GM12878 (cell line): Measurements from ENCODE around the gene WDR72. TPM values are rescaled to one million over a fixed set of nuclear protein-coding genes. Genes with fewer than 3 reads are reported as not detected.

ENCODE experiments used
- ATAC-seq: fragments of 200-7000 bp; cut with Tn5 transposase; 3 replicates; pipeline ENCODE4 v1.9.1; 2020; ENCODE audit warnings: mild to moderate bottlenecking, moderate library complexity
- BruUV-seq: library from RNA; stranded (reverse); fragments of 400-500 nt; replicated peaks from 2 replicates; lab custom pipeline; 2021; lab: Mats Ljungman, UMichigan
- CTCF ChIA-PET: fragments of 300-600 bp; sonication (Branson Sonifier 250); formaldehyde crosslinking; extraction: SDS; loops from one replicate; lab custom pipeline; 2021; ENCODE audit warnings: inconsistent platforms; lab: Yijun Ruan, JAX
- POLR2A ChIA-PET: fragments of 350-600 bp; formaldehyde crosslinking; extraction: SDS; loops from one replicate; lab custom pipeline; 2021; ENCODE audit warnings: inconsistent platforms; lab: Charles Lee
- RAD21 ChIA-PET: fragments of 300-600 bp; sonication (Branson Sonifier 250); formaldehyde crosslinking; loops from one replicate; lab custom pipeline; 2023; ENCODE audit warnings: antibody characterized with exemption; ENCODE audit not compliant: unreplicated experiment; lab: Charles Lee
- SMC1A ChIA-PET: fragments of 300-600 bp; sonication (Branson Sonifier 250); formaldehyde crosslinking; loops from one replicate; lab custom pipeline; 2023; ENCODE audit not compliant: unreplicated experiment, uncharacterized antibody; lab: Charles Lee
- DNase-seq: peaks from one replicate; pipeline ENCODE4 v3.0.0-alpha.2; 2011; ENCODE audit warnings: low read depth, low spot score
- FAIRE-seq: peaks from 3 replicates; lab custom pipeline; 2011; peaks lifted over from hg19 to GRCh38; lab: Jason Lieb, UNC
- H2AFZ ChIP-seq: 2 replicates; pipeline ENCODE4 v1.6.0; 2011; ENCODE audit warnings: low read depth, low read length, control low read depth; ENCODE audit not compliant: control insufficient read depth
- H3K27ac ChIP-seq: 2 replicates; pipeline ENCODE4 v1.5.1; 2011; ENCODE audit warnings: control low read depth; ENCODE audit not compliant: control insufficient read depth, insufficient read depth
- H3K27me3 ChIP-seq, 2 experiments: replicated peaks in 1 of 2; 2 replicates each; pipeline versions ENCODE4 v1.6.0 to v1.6.1; 2011; ENCODE audit warnings: low read length in 1 of 2; ENCODE audit not compliant: control insufficient read depth in 2 of 2, insufficient read depth in 2 of 2
- H3K36me3 ChIP-seq, 2 experiments: 2 replicates each; pipeline ENCODE4 v1.5.1; 2011; ENCODE audit warnings: low read length in 1 of 2; ENCODE audit not compliant: control insufficient read depth in 2 of 2, insufficient read depth in 2 of 2
- H3K4me1 ChIP-seq: 2 replicates; pipeline ENCODE4 v1.6.1; 2011; ENCODE audit warnings: mild to moderate bottlenecking, low read length, moderate library complexity, mixed read lengths; ENCODE audit not compliant: control insufficient read depth, insufficient read depth
- H3K4me2 ChIP-seq: 2 replicates; pipeline ENCODE4 v1.6.0; 2011; ENCODE audit warnings: control low read depth; ENCODE audit not compliant: control insufficient read depth, insufficient read depth
- H3K4me3 ChIP-seq: fragments of 200-600 bp; sonication (generic); 2 replicates; pipeline ENCODE4 v1.5.1; 2016
- H3K79me2 ChIP-seq: 2 replicates; pipeline ENCODE4 v1.6.0; 2011; ENCODE audit warnings: low read length; ENCODE audit not compliant: control insufficient read depth, insufficient read depth
- H3K9ac ChIP-seq: 2 replicates; pipeline ENCODE4 v1.8.0; 2011; ENCODE audit warnings: low read length, control low read depth, mixed read lengths; ENCODE audit not compliant: control insufficient read depth, insufficient read depth
- H3K9me3 ChIP-seq: replicated peaks from 3 replicates; pipeline ENCODE4 v1.5.1; 2011; ENCODE audit warnings: mild to moderate bottlenecking, low read length; ENCODE audit not compliant: control insufficient read depth, insufficient read depth
- H4K20me1 ChIP-seq: 2 replicates; pipeline ENCODE4 v1.6.0; 2011; ENCODE audit not compliant: control insufficient read depth, insufficient read depth
- CREB1 ChIP-seq: IDR thresholded peaks from 2 replicates; pipeline ENCODE4 v1.6.1; 2012; ENCODE audit warnings: low read depth, mild to moderate bottlenecking, inconsistent platforms
- EP300 ChIP-seq, 2 experiments: fragments of 150-350 bp in 1 of 2; IDR thresholded peaks; 2 replicates each; pipeline ENCODE4 v1.6.1; 2011 to 2012; ENCODE audit warnings: low read depth in 2 of 2, low read length in 2 of 2, borderline replicate concordance in 1 of 2, improper control_type of control experiment in 1 of 2, inconsistent platforms in 1 of 2; ENCODE audit not compliant: control insufficient read depth in 1 of 2
- MYC ChIP-seq: IDR thresholded peaks from 2 replicates; pipeline ENCODE4 v1.6.1; 2011; ENCODE audit warnings: mild to moderate bottlenecking, low read length, moderate library complexity, inconsistent platforms; ENCODE audit not compliant: insufficient read depth, insufficient replicate concordance, insufficient read length, severe bottlenecking
- NR2C1 ChIP-seq: fragments of 450-650 bp; IDR thresholded peaks from 2 replicates; pipeline ENCODE4 v1.6.1; 2017; ENCODE audit warnings: antibody characterized with exemption, mild to moderate bottlenecking, moderate library complexity
- POLR2A ChIP-seq: IDR thresholded peaks from 2 replicates; pipeline ENCODE4 v1.6.1; 2011; ENCODE audit warnings: low read depth, mild to moderate bottlenecking, low read length
- RB1 ChIP-seq: fragments of 450-650 bp; formaldehyde crosslinking; IDR thresholded peaks from 2 replicates; pipeline ENCODE4 v1.6.1; 2017; ENCODE audit warnings: mild to moderate bottlenecking, borderline replicate concordance
- SMAD5 ChIP-seq: IDR thresholded peaks from 2 replicates; pipeline ENCODE4 v1.6.1; 2016; ENCODE audit warnings: antibody characterized with exemption, low read depth
- TBL1XR1 ChIP-seq: IDR thresholded peaks from 2 replicates; pipeline ENCODE4 v1.6.1; 2012; ENCODE audit warnings: low read depth, low read length, improper control_type of control experiment
- ZNF207 ChIP-seq: fragments of 450-650 bp; IDR thresholded peaks from 2 replicates; pipeline ENCODE4 v1.6.1; 2014; ENCODE audit warnings: antibody characterized with exemption, mild to moderate bottlenecking, borderline replicate concordance
- ZNF592 ChIP-seq: fragments of 450-650 bp; IDR thresholded peaks from 2 replicates; pipeline ENCODE4 v1.6.1; 2017; ENCODE audit warnings: mild to moderate bottlenecking, moderate library complexity
- WGBS: methylation state at CpG from one replicate; pipeline ENCODE4 v1.1.6; 2016; ENCODE audit warnings: low lambda C conversion rate; ENCODE audit not compliant: insufficient replicate concordance, insufficient coverage; ENCODE audit errors: missing lambda C conversion rate; 5-methylcytosine and 5-hydroxymethylcytosine counted together
- in situ Hi-C: fragments of 300-500 bp; cut with MboI; formaldehyde crosslinking; loops from 9 replicates; pipeline ENCODE4 v1.14.3; 2018; ENCODE audit warnings: mixed read lengths
- intact Hi-C: fragments of 100-400 bp; cut with micrococcal nuclease; formaldehyde crosslinking; loops from one replicate; pipeline ENCODE4 v1.14.2; 2022; ENCODE audit not compliant: unreplicated experiment
- polyA plus RNA-seq, 11 experiments: library from polyadenylated mRNA; depleted of rRNA in 4 of 11; unstranded in 6 of 11; stranded (reverse) in 5 of 11; fragments of >200 nt; fragmentation: Nextera tagmentation in 4 of 11; fragmentation: Illumina TruSeq in 1 of 11; extraction: Ambion mirVana in 4 of 11; extraction: Trizol in 1 of 11; gene quantifications; 1 replicate in 1 of 11; 2 replicates in 10 of 11; pipeline versions ENCODE4 v1.2.1 to v1.2.3, GENCODE V29; 2011 to 2016; ENCODE audit warnings: inconsistent platforms in 2 of 11, missing spikeins in 2 of 11, low read depth in 1 of 11
- total RNA-seq, 4 experiments: library from RNA; depleted of rRNA in 3 of 4; stranded (reverse); fragments of >200 nt in 3 of 4; fragmentation: Illumina TruSeq in 1 of 4; extraction: Trizol in 1 of 4; gene quantifications; 2 replicates each; pipeline versions ENCODE4 v1.2.1 to v1.2.3, GENCODE V29; 2013 to 2021

The WDR72 gene
- total and polyA plus RNA-seq, 10 of the 15 experiments (the other 5 are each of a cell fraction or from before 2014, with no cell fraction given): 0.03 TPM; not detected in 9

GRCh38 chr15:53739187-53739586 lies 20.3 kb downstream of the WDR72 start:
- H3K4me3 ChIP-seq: no peak overlapping the region
- H2AFZ ChIP-seq: no peak overlapping the region
- intact Hi-C loops (no loop called here), in situ Hi-C loops (no loop called here)
- no peaks in the 10 kb centered on the region for H3K36me3 ChIP-seq
- no peak for TF ChIP-seq POLR2A
- no peaks in the 10 kb centered on the region for H4K20me1 ChIP-seq
- H3K4me1 ChIP-seq: no peaks in the 10 kb centered on the region
- no TSS peak for BruUV-seq
- H3K79me2 ChIP-seq: no peaks in the 10 kb centered on the region
- no peak overlapping the region for H3K9ac ChIP-seq
- no peaks in the 10 kb centered on the region for H3K27me3 ChIP-seq
- FAIRE-seq: no peak
- ChIA-PET CTCF (interaction anchor here (0.7 kb wide), 1 partner anchor 11 kb away, joined by 3 read pairs; no protein-coding TSS in a partner anchor), SMC1A (no interaction called here), POLR2A (no interaction called here), RAD21 (no interaction called here)
- H3K27ac ChIP-seq: no peak overlapping the region
- WGBS: 33% methylated on average over 4 of the region's 4 CpGs
- DNase-seq: no peak
- no peak for ATAC-seq
- H3K4me2 ChIP-seq: no peak overlapping the region
- no peaks in the 10 kb centered on the region for H3K9me3 ChIP-seq

GRCh38 chr15:53721334-53722087 lies 38.0 kb downstream of the WDR72 start:
- DNase-seq (no peak), FAIRE-seq (no peak), ATAC-seq (no peak)
- no TSS peak for BruUV-seq
- ChIA-PET SMC1A (interaction anchor here (0.6 to 1.1 kb wide), 2 partner anchors 10 to 50 kb away, joined by 3 read pairs; no protein-coding TSS in a partner anchor), RAD21 (no interaction called here), POLR2A (no interaction called here), CTCF (no interaction called here)
- Histone ChIP-seq H3K27ac (no peak overlapping the region), H3K27me3 (no peaks in the 10 kb centered on the region), H3K4me2 (no peak overlapping the region), H3K4me1 (no peaks in the 10 kb centered on the region), H3K36me3 (no peaks in the 10 kb centered on the region), H4K20me1 (no peaks in the 10 kb centered on the region), H3K79me2 (no peaks in the 10 kb centered on the region), H3K9me3 (no peaks in the 10 kb centered on the region), H2AFZ (no peak overlapping the region), H3K4me3 (no peak overlapping the region), H3K9ac (no peak overlapping the region)
- in situ Hi-C loops: no loop called here
- 25% methylated on average over 3 of the region's 3 CpGs for WGBS
- intact Hi-C loops: no loop called here
- TF ChIP-seq TBL1XR1: no peak
- no peak for TF ChIP-seq MYC
- no peak for TF ChIP-seq NR2C1
- TF ChIP-seq SMAD5: no peak
- TF ChIP-seq CREB1: no peak
- TF ChIP-seq ZNF592: no peak
- no peak for TF ChIP-seq EP300 (IDR thresholded peaks at IDR 0.05; ENCODE audit: borderline replicate concordance in 1 of 2, control insufficient read depth in 1 of 2, low read depth in 2 of 2, low read length in 2 of 2)
- no peak for TF ChIP-seq ZNF207
- TF ChIP-seq RB1: no peak
